Tibial nerve (tissue), 4 donors: ENCODE measurements around the gene MARCHF7.

Experiments used
- CTCF ChIP-seq, 5 experiments: fragments of 200-600 bp in 3 of 5; fragments of 450-650 bp in 2 of 5; sonication (generic) in 3 of 5; IDR thresholded peaks; one replicate each; pipeline ENCODE4 v1.5.1; 2016 to 2019; ENCODE audit warnings: antibody characterized with exemption in 5 of 5, mild to moderate bottlenecking in 3 of 5, moderate library complexity in 2 of 5
- EP300 ChIP-seq, 2 donors: sonication (generic); formaldehyde crosslinking; IDR thresholded peaks; one replicate each; pipeline ENCODE4 v1.6.1; 2017; ENCODE audit warnings: antibody characterized with exemption in 2 of 2, mild to moderate bottlenecking in 1 of 2
- POLR2A ChIP-seq, 2 donors: fragments of 450-650 bp; IDR thresholded peaks; one replicate each; pipeline ENCODE4 v1.6.1; 2017; ENCODE audit warnings: antibody characterized with exemption in 2 of 2, mild to moderate bottlenecking in 2 of 2, moderate library complexity in 2 of 2

DNA sequence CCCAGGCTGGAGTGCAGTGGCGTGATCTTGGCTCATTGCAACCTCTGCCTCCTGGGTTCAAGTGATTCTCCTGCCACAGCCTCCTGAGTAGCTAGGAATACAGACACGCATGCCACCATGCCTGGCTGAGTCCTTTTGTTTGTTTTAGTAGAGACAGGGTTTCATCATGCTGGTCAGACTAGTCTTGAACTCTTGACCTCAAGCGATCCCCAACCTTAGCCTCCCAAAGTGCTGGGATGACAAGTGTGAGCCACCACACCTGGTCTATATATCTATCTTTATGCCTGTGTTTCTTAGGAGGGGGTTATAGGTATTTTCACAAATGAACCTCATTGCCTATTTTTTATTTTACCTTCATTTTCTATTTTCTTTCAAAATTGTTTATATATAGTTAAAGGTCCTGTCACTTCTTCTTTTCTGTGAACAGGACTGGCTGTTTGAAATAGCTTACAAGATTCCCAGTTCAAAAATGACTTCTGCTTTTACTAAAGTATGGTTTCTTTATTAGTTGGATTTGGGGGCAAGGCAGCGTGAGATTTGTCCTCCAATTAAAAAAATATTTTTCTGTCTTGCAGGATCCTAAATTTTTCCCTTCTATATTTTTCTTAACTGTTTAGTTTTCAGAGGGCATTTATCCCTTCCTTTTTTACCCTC, 16.4 kb upstream of the MARCHF7 start:
- TF ChIP-seq CTCF (IDR thresholded peaks at IDR 0.05) (no peak), EP300 (IDR thresholded peaks at IDR 0.05) (no peak), POLR2A (IDR thresholded peaks at IDR 0.05) (no peak)
